ENCODE measurements around the gene MUC13. TPM values are rescaled to one million over a fixed set of nuclear protein-coding genes. Genes with fewer than 3 reads are reported as not detected.
"Not testable (repeated sequence)": the region's sequence is repeated elsewhere in the genome, so short reads cannot be mapped to it uniquely, and the experiment has no call there.

The MUC13 gene
- total RNA-seq, 4 donors from 2014 or later, result 37.8 to 700 (median 401) TPM

GRCh38 chr3:124960698-124961097 lies 26.1 kb upstream of the MUC13 start:
- H3K9me3 ChIP-seq, result no peaks in the 10 kb centered on the region
- H3K27me3 ChIP-seq, result no peaks in the 10 kb centered on the region
- intact Hi-C loops (cut with DNase I; ENCODE audit: low total_unique reads) (no loop called here), in situ Hi-C loops (cut with MboI; ENCODE audit: low pct_ligation_motif_present in 1 of 4, low pct_unique_long_range_greater_than_20kb in 1 of 4, low sequenced_read_pairs in 3 of 4) (no loop called here)
- no peak overlapping the region for H3K4me3 ChIP-seq
- DNase-seq, result no peak
- peak overlapping the region in 1 of 4 donors; percentile 49 for H3K27ac ChIP-seq
- H3K36me3 ChIP-seq, result no peaks in the 10 kb centered on the region
- WGBS, 2 donors (ENCODE audit: low coverage in 1 of 2), result 75 to 76% methylated on average over 5 of the region's 5 CpGs
- TF ChIP-seq POLR2A (IDR thresholded peaks at IDR 0.05), result no peak
- TF ChIP-seq POLR2AphosphoS5 (IDR thresholded peaks at IDR 0.05), result no peak
- TF ChIP-seq EP300 (IDR thresholded peaks at IDR 0.05; ENCODE audit: low read depth), result no peak
- TF ChIP-seq, protein P1, sequence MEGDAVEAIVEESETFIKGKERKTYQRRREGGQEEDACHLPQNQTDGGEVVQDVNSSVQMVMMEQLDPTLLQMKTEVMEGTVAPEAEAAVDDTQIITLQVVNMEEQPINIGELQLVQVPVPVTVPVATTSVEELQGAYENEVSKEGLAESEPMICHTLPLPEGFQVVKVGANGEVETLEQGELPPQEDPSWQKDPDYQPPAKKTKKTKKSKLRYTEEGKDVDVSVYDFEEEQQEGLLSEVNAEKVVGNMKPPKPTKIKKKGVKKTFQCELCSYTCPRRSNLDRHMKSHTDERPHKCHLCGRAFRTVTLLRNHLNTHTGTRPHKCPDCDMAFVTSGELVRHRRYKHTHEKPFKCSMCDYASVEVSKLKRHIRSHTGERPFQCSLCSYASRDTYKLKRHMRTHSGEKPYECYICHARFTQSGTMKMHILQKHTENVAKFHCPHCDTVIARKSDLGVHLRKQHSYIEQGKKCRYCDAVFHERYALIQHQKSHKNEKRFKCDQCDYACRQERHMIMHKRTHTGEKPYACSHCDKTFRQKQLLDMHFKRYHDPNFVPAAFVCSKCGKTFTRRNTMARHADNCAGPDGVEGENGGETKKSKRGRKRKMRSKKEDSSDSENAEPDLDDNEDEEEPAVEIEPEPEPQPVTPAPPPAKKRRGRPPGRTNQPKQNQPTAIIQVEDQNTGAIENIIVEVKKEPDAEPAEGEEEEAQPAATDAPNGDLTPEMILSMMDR (IDR thresholded peaks at IDR 0.05), result no peak
- peaks cover 4 to 42% (median 25%) of the 10 kb centered on the region in 4 donors for H3K4me1 ChIP-seq

DNA sequence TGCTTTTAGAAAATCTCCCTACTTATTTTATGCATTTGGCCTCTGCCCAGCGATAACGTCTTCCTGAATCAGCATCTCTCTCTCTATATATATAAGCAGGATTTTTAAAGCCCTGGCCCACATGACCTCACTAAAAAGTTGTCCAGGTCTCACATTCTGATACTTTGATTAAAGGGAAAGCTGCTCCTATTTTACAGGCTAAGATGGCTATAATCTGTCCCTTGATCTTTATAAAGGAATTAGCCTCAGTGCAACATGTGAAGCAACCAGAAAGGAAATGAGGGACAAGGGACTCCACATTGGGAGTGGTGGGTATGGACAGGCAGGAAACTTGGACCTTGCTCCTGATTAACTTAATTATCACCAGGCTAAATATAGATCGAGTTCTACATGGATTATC lies 25.6 kb upstream of the MUC13 start:
- TF ChIP-seq POLR2A (IDR thresholded peaks at IDR 0.05), result no peak
- TF ChIP-seq, protein P1 (IDR thresholded peaks at IDR 0.05), result no peak
- intact Hi-C loops (cut with DNase I; ENCODE audit: low total_unique reads) (no loop called here), in situ Hi-C loops (cut with MboI; ENCODE audit: low pct_ligation_motif_present in 1 of 4, low pct_unique_long_range_greater_than_20kb in 1 of 4, low sequenced_read_pairs in 3 of 4) (no loop called here)
- no peak for DNase-seq
- H3K4me3 ChIP-seq, result no peak overlapping the region
- WGBS, 2 donors (ENCODE audit: low coverage in 1 of 2), result 52 to 59% methylated on average over 3 of the region's 3 CpGs
- no peaks in the 10 kb centered on the region for H3K9me3 ChIP-seq
- peak overlapping the region in 1 of 4 donors; percentile 15 for H3K27ac ChIP-seq
- H3K4me1 ChIP-seq, result peaks cover 4 to 42% (median 25%) of the 10 kb centered on the region in 4 donors
- H3K27me3 ChIP-seq, result no peaks in the 10 kb centered on the region
- no peaks in the 10 kb centered on the region for H3K36me3 ChIP-seq

- DNase-seq; H3K4me3 ChIP-seq; H3K36me3 ChIP-seq; H3K9me3 ChIP-seq; in situ Hi-C loops (cut with MboI; ENCODE audit: low pct_ligation_motif_present in 1 of 4, low pct_unique_long_range_greater_than_20kb in 1 of 4, low sequenced_read_pairs in 3 of 4); H3K27ac ChIP-seq; H3K27me3 ChIP-seq; intact Hi-C loops (cut with DNase I; ENCODE audit: low total_unique reads): not testable (repeated sequence)
- 92% methylated on average over 4 of the region's 4 CpGs; no CpG with 5 or more reads in 1 of the 2 donors for WGBS, 2 donors (ENCODE audit: low coverage in 1 of 2)
- H3K4me1 ChIP-seq, result peaks cover 0 to 26% (median 10%) of the 10 kb centered on the region in 4 donors
These were observed 23.4 kb upstream of the MUC13 start for GRCh38 chr3:124957951-124958350.

DNA sequence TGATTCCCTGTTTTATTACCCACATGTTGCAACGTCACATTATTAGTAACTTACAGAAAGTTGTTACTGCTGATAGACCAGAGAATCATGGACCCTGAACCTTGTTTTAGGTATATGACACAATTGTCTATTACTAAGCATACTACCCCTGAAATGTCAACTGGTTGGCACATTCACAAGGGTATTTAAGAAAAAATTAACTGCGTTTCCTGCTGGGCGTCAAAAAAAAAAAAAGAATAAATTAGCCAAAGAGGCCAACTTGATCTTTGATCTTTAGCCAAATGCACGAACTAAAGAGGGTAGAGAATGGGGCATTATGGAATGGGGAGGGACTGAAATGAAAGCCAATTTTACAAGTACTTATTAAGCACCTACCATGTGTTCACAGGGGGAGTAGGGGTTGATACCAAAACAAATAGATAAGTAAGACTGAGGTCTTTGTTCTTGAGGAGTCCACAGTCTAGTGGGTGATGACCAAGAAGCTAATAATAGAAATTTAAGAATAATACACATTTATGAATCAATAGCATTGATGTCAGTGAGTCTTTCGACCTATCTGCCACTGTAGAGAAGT lies 17.8 kb upstream of the MUC13 start:
- intact Hi-C loops (cut with DNase I; ENCODE audit: low total_unique reads) (no loop called here), in situ Hi-C loops (cut with MboI; ENCODE audit: low pct_ligation_motif_present in 1 of 4, low pct_unique_long_range_greater_than_20kb in 1 of 4, low sequenced_read_pairs in 3 of 4) (no loop called here)
- Histone ChIP-seq H3K36me3 (no peaks in the 10 kb centered on the region), H3K4me3 (no peak overlapping the region), H3K27ac (peak overlapping the region; percentile 49 to 63 (median 55)), H3K4me1 (peaks cover 0 to 12% (median 4%) of the 10 kb centered on the region in 4 donors), H3K9me3 (no peaks in the 10 kb centered on the region), H3K27me3 (no peaks in the 10 kb centered on the region)
- WGBS, 2 donors (ENCODE audit: low coverage in 1 of 2), result 55 to 59% methylated on average over 5 of the region's 5 CpGs
- no peak for TF ChIP-seq EP300 (IDR thresholded peaks at IDR 0.05; ENCODE audit: low read depth)
- no peak for TF ChIP-seq POLR2AphosphoS5 (IDR thresholded peaks at IDR 0.05)
- no peak for TF ChIP-seq POLR2A (IDR thresholded peaks at IDR 0.05)
- TF ChIP-seq, protein P1 (IDR thresholded peaks at IDR 0.05), result no peak
- DNase-seq, result no peak

All from transverse colon (tissue), 4 donors.